ENCODE results near the gene RERE.
"Not testable (repeated sequence)": the region's sequence is repeated elsewhere in the genome, so short reads cannot be mapped to it uniquely, and the experiment has no call there.

DNA sequence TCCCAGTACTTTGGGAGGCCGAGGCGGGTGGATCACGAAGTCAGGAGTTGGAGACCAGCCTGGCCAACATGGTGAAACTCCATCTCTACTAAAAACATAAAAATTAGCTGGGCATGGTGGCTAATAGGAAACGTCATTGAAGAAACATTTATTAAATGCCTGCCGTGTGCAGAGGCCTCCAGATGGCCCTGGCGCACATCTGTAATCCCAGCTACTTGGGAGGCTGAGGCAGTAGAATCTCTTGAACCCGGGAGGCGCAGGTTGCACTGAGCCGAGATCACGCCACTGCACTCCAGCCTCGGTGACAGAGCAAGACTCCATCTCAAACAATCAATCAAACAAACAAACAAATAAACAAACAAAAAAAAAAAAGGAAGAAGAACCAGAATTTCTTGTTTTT is 368.9 kb downstream of the RERE start:
- TF ChIP-seq, protein P1, sequence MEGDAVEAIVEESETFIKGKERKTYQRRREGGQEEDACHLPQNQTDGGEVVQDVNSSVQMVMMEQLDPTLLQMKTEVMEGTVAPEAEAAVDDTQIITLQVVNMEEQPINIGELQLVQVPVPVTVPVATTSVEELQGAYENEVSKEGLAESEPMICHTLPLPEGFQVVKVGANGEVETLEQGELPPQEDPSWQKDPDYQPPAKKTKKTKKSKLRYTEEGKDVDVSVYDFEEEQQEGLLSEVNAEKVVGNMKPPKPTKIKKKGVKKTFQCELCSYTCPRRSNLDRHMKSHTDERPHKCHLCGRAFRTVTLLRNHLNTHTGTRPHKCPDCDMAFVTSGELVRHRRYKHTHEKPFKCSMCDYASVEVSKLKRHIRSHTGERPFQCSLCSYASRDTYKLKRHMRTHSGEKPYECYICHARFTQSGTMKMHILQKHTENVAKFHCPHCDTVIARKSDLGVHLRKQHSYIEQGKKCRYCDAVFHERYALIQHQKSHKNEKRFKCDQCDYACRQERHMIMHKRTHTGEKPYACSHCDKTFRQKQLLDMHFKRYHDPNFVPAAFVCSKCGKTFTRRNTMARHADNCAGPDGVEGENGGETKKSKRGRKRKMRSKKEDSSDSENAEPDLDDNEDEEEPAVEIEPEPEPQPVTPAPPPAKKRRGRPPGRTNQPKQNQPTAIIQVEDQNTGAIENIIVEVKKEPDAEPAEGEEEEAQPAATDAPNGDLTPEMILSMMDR (IDR thresholded peaks at IDR 0.05), result not testable (repeated sequence)
- TF ChIP-seq POLR2A (IDR thresholded peaks at IDR 0.05), result not testable (repeated sequence)

Measured in body of pancreas (tissue), 4 donors.